ENCODE measurements around the gene TMEM231. TPM values are rescaled to one million over a fixed set of nuclear protein-coding genes. Genes with fewer than 3 reads are reported as not detected.
A peak's percentile ranks its signal among the peaks of the same experiment; 100 is the strongest.
"Not testable (repeated sequence)": the region's sequence is repeated elsewhere in the genome, so short reads cannot be mapped to it uniquely, and the experiment has no call there.

The TMEM231 gene
- total and polyA plus RNA-seq, 11 donors: 1.7 to 9.1 (median 7.1) TPM

DNA sequence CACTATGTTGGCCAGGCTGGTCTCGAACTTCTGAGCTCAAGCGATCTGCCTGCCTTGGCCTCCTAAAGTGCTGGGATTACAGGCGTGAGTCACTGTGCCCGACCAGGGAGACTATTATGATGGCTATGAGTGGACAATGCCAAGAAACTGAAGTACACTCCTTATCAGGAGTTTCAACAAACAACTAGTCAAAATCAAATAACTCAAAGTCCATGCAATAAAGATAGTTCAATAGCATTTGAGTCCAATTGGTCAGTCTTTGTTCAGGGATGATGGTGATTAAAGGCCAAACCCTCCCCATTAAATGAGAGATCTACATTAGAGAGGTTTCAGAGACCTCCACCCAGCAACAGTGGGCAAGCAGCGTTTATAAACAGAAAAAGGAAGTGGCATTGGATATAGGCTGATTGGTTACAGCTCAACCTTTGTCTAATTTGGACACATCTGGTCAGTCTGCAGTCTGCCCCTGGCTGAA lies 28.2 kb downstream of the TMEM231 start:
- no peak overlapping the region for H3K4me3 ChIP-seq
- TF ChIP-seq, protein P1, sequence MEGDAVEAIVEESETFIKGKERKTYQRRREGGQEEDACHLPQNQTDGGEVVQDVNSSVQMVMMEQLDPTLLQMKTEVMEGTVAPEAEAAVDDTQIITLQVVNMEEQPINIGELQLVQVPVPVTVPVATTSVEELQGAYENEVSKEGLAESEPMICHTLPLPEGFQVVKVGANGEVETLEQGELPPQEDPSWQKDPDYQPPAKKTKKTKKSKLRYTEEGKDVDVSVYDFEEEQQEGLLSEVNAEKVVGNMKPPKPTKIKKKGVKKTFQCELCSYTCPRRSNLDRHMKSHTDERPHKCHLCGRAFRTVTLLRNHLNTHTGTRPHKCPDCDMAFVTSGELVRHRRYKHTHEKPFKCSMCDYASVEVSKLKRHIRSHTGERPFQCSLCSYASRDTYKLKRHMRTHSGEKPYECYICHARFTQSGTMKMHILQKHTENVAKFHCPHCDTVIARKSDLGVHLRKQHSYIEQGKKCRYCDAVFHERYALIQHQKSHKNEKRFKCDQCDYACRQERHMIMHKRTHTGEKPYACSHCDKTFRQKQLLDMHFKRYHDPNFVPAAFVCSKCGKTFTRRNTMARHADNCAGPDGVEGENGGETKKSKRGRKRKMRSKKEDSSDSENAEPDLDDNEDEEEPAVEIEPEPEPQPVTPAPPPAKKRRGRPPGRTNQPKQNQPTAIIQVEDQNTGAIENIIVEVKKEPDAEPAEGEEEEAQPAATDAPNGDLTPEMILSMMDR (IDR thresholded peaks at IDR 0.05): no peak
- no peak for TF ChIP-seq POLR2A (IDR thresholded peaks at IDR 0.05)
- intact Hi-C loops (cut with DNase I): loop anchor here in 1 of 10 donors (5.0 kb wide), 1 partner anchor 56 kb away; no protein-coding TSS in a partner anchor

GRCh38 chr16:75526032-75526790 lies 29.8 kb downstream of the TMEM231 start:
- intact Hi-C loops (cut with DNase I): loop anchor here in 1 of 10 donors (5.0 kb wide), 1 partner anchor 54 kb away; no protein-coding TSS in a partner anchor
- ATAC-seq: no peak
- TF ChIP-seq POLR2A (IDR thresholded peaks at IDR 0.05): no peak
- TF ChIP-seq, protein P1 (IDR thresholded peaks at IDR 0.05): no peak

More for the DNA sequence above, 28.2 kb downstream of the TMEM231 start:
- DNase-seq: no peak
- Histone ChIP-seq H3K9me3 (no peaks in the 10 kb centered on the region), H3K27me3 (no peaks in the 10 kb centered on the region), H3K36me3 (no peaks in the 10 kb centered on the region), H3K27ac (no peak overlapping the region), H3K4me1 (no peaks in the 10 kb centered on the region)
- WGBS, 4 donors: 83 to 90% (median 90%) methylated on average over 5 of the region's 5 CpGs
- ATAC-seq: no peak

DNA sequence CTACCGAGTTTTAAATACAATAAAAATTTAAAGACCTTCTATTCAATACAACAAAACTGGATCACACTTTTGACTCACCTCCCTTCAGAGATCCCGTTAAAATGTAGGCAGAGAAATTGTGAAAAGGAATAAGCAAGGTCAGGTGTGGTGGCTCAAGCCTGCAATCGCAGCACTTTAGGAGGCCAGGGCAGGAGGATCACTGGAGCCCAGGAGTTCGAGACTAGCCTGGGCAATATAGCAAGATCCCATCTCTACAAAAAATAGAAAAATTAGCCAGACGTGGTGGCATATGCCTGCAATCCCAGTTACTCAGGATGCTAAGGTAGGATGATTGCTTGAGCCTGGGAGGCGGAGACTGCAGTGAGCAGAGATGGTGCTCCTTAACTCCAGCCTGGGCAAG lies 36.9 kb downstream of the TMEM231 start:
- no peak for DNase-seq
- intact Hi-C loops (cut with DNase I): loop anchor here in 8 of 10 donors (5.0 kb wide), 3 partner anchors 33 to 47 kb away; partner anchors contain the start of gene TMEM231 (in 2 of the 8)
- Histone ChIP-seq H3K27me3 (no peaks in the 10 kb centered on the region), H3K27ac (no peak overlapping the region), H3K36me3 (no peaks in the 10 kb centered on the region), H3K4me1 (peaks cover 0 to 10% (median 6%) of the 10 kb centered on the region in 12 donors), H3K9me3 (no peaks in the 10 kb centered on the region), H3K4me3 (no peak overlapping the region)
- 91 to 93% (median 92%) methylated on average over 6 of the region's 6 CpGs for WGBS, 4 donors
- no peak for TF ChIP-seq POLR2A (IDR thresholded peaks at IDR 0.05)
- TF ChIP-seq, protein P1 (IDR thresholded peaks at IDR 0.05): no peak
- no peak for ATAC-seq

More at GRCh38 chr16:75526032-75526790, 29.8 kb downstream of the TMEM231 start:
- H3K36me3 ChIP-seq: no peaks in the 10 kb centered on the region
- WGBS, 4 donors: 73 to 89% (median 86%) methylated on average over 5 of the region's 5 CpGs
- DNase-seq: no peak
- H3K27ac ChIP-seq: no peak overlapping the region
- H3K27me3 ChIP-seq: no peaks in the 10 kb centered on the region
- H3K4me3 ChIP-seq: no peak overlapping the region
- H3K4me1 ChIP-seq: no peaks in the 10 kb centered on the region
- no peaks in the 10 kb centered on the region for H3K9me3 ChIP-seq

- peak in 1 of 5 donors; percentile 70 for DNase-seq
- not testable (repeated sequence) for H3K36me3 ChIP-seq, H3K9me3 ChIP-seq, H3K27me3 ChIP-seq
- ATAC-seq: peak in 3 of 4 donors; percentile 0 to 48 (median 45)
- H3K27ac ChIP-seq: peak overlapping the region; percentile 92 to 99 (median 98)
- intact Hi-C loops (cut with DNase I): loop anchor here in 9 of 10 donors (2.0 to 5.0 kb wide), 6 partner anchors 36 to 106 kb away; partner anchors contain the start of genes ADAT1 (in 2 of the 9) and TMEM231 (in 2 of the 9)
- H3K4me3 ChIP-seq: peak overlapping the region; percentile 69 to 98 (median 92)
- 6 to 8% (median 8%) methylated on average over 22 to 42 of the region's 42 CpGs for WGBS, 4 donors
- H3K4me1 ChIP-seq: peaks cover 0 to 10% (median 6%) of the 10 kb centered on the region in 12 donors
These were observed 39.7 kb downstream of the TMEM231 start for GRCh38 chr16:75516189-75516966.

All from heart left ventricle (tissue), 16 donors.